NOMO-1 treated with DMSO at 0.1 percent for 48 hours (cell line): ENCODE results near the gene KCNJ5.

Experiments
- DNase-seq: peaks from one replicate; lab custom pipeline; 2025; ENCODE audit not compliant: unreplicated experiment; lab: John Stamatoyannopoulos, UW

Gene KCNJ5

DNA sequence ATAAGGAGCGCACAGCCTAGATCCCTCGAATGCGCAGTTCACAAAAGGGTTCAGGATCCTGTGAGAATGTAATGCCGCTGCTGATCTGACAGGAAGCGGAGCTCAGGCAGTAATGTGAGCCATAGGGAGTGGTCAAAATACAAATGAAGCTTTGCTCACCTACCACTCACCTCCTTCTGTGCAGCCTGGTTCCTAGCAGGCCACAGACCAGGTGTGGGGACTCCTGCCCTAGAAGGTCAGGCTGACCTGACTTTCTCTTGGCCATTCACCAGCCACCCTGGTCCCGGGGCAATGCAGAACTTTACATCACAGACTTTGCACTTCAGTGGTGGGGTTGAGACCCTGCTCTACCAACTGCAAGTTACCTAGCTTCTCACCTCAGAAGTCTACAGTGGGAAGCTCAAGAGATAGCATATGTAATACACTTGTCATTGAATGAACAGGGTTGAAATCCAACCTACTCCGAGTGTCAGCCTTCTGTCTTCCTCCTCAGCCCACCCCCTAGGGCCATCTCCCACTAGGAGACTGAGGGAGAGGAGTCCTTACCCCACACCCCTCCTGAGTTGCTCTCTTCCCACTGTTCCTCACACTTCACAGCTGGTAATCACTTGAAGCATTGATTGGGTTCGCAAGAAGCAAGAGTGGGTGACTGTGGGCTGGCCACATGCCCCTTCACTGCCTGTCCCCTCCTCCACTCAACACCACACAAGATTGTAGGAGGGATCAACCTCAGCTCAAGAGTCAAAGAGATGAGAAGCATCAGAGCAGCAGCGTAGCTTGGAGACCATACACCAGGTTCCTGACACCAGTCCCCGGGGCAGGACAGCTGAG is 22.1 kb upstream of the KCNJ5 start:
- DNase-seq = peak; percentile 45

DNA sequence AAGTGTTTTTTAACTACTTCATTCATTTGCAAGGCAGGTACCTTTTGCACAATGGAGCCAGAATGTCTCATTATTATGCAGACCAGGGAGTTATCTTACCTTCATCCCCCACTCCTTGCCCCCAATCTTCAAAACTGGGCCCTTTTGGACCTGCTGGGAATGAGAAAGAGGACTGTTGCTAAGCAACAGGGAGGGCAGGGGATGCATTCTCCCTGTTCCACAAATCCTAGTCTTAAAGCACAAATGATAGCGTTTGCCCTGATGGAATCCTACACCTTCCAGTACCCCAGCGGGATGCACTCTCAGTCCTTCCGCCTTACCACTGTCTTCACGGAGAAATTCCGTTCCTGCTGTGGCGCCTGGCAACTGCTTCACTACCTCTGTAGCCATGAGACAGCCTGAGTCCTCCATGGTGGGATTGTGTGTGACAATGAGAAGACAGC is 20.0 kb upstream of the KCNJ5 start:
- DNase-seq = no peak

DNA sequence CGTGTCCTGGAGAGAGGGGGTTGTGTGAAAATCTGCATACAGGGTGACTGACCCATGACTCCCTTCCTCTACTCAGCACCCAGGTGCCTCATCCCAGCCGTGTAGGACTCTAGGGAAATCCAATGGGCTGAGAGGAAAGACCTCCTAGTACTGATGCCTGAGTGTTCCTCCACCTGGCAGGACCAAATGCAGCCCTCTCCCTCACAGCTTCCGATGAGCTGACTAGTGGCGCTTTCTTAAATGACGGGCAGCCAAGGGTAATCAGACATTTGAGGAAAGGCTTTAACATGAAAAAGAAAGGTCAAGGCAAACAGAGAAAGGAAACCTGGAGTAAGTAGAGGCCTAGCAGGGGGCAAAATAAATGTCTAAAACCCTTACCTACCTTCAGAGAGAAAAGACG is 19.1 kb upstream of the KCNJ5 start:
- no peak for DNase-seq

DNA sequence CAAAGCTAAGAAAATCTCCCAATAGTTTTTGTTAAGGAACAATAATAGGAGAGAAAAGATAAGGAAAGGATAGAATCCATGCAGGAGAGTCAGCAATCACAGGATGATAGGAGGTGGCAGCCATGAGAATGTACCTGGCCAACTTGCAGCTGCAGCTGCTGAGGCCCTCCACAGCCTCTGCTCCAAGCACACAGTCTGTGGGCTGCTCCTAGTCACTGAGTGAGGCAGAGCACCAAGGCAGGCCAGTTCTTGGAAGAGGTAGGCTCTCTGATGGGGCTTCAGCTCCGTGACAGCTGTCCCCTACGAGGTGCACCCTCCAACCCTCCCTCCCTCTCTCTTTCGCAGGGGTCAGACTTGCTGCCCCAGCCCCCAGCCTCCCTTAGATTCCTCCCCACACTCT is 18.6 kb upstream of the KCNJ5 start:
- no peak for DNase-seq

DNA sequence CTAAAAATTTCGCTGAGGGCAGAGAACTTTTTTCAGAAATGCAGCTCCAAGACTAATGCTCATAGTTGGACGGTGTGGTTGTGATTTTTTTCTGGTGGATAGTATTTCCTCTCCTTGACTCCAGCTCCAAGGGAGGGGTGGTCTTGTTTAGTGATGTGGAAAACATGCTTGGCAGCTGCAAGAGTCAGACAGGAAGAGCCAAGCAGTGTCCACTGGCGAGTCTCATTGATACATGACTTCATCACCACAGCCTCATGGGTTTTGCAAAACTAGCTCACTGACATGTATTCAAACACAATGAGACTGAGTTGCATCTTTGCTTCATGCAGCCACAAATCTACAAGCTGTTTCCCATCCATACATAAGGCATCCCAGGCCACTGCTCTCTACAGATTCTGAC is 16.7 kb upstream of the KCNJ5 start:
- no peak for DNase-seq

GRCh38 chr11:128876133-128876650 is 15.0 kb upstream of the KCNJ5 start:
- DNase-seq = no peak

GRCh38 chr11:128877726-128878125 is 13.4 kb upstream of the KCNJ5 start:
- no peak for DNase-seq

GRCh38 chr11:128878455-128878854 is 12.7 kb upstream of the KCNJ5 start:
- DNase-seq = no peak

DNA sequence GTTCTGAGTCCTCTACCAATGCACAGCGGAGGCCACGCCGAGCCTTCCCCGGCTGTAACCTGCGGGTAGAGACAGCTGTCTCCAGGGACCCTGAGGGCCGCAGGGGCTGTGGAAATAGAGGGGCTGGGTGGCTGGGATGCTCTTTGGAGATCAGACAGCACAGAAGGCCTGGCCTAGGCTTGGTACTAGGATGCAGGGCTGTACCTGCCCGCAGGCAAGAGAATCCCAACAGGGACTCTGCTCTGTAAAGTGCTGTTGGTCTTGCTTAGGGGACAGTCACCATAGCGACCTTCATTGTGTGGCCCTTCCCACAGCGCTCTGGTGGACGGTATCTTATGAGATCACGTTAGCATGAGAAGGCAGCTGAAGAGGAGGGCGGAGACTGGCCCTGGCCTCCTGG is 11.3 kb upstream of the KCNJ5 start:
- no peak for DNase-seq

- DNase-seq = no peak
These were observed 9.9 kb upstream of the KCNJ5 start for GRCh38 chr11:128881221-128881620.

DNA sequence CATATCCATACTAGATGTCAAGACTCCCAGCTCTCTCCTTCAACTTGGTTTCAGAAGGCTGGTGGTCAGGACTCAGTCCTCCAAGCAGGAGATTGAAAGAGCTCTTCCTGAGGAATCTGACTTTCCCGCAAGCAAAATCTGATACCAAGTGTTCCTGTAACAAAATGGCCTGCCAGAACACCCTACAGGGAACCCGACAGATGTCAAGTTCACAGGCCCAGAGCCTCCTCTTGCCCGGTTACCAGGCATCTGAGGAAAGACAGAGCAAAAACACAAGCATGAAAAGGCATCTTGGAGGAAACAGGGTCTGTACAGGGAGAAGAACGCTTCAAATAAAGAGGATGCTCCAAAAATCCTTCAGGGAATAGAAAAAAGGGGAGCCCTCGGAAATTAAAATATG is 8.7 kb upstream of the KCNJ5 start:
- DNase-seq = no peak

DNA sequence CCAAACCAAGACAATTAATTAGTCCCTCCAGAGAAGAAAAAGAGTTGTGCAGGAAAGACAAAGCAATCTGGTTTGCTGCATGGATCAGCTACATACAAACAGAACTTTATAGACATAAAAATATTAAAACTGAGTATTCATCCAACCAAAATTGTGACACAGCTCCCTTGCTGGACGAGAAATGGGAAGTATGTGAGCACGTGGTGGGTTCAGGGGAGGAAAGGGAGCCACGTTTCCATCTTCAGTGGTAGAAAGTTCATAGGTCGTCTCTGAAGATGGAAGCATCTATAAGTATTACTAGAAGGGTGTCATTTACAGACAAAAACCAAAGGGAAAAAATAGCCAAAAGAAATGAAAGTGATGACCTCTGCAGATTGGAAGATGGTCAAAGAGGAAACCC is 7.1 kb upstream of the KCNJ5 start:
- DNase-seq = no peak

GRCh38 chr11:128884703-128885338 is 6.3 kb upstream of the KCNJ5 start:
- DNase-seq = peak; percentile 23

- DNase-seq = no peak
These were observed 4.6 kb upstream of the KCNJ5 start for GRCh38 chr11:128886406-128887124.

DNA sequence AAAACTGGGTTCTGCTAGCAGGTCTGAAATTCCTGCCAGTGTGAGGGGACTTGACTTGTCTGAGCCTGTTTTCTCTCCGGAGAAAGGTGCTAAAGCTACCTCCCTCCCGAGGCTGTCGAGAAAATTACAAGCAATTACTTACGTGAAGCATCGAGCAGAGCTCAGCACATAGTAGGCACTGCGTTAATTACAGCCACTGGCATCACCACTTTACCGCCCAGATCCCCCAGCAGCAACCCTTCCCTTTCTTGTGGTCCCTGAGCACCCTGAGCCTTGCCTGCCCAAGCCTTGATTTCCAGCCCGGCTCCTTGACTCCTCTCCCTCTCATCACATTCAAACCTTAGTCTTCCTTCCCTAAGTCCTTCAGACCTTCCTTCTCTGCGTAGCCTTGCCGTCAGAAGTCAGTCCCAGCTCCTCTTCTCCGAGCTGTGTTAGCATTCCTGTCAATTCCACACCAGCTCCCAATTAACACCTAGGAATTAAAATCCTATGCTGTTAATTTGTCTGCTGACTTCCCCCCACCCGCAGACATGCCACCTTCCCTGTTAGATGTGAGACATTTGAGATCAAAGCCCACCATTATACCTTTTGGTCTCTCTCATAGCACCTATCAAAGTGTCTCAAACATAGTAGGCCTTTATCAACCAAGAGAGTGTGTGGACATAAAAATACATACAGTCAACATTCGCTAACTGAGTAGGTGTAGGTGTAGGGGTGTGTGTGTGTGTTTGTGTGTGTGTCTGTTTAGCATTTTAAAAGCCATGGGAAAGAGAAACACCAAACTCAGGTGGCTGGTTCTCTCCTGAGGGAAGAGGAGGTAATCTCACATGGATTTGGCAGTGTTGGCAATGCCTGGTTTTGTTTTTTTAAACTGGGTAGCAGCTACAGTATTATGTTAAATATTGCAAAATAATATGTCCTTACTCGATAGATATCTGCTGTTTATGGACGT is 2.8 kb upstream of the KCNJ5 start:
- no peak for DNase-seq

DNA sequence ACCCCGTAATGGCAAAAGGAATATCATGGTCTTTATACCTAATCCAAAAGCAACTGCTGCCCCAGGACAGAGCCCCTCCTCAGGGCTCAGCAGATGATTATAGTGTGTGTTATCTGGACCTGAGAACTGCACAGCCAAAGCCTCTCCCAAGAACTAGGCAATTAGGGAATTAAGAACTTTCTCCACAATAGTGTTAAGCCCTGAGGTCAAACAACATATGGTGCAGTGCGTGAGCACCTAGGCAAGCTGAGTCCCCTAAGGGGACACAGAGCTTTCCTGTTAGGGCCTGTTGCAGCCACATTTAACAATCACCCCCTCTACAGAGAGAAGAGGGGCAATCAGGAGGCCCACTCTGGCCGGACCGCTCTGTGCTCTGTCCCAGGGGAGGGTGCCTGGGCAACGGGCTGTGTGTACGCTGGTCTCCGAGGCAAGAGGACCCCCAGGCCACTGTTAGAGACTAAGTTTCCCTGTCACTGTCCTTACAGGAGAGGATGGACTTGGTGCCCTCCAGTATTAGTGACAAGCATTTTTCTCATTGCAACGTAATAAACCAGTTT is 1.4 kb upstream of the KCNJ5 start:
- no peak for DNase-seq

DNA sequence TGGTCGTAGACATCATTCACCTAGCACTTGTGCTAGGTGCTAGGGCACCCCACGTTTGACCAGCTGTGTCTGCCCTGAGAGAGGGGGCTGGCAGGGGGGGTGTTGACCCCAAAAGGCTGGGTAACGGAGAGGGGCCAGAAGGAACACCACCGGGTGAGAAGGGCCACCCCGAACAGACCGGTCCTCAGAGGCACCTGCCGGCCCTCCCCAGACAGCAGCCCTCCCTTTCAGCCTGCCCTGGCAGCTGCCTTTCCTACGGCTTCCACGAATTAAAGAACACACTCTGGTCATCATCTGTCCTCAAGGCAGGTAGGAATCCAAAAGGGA is 977 bp upstream of the KCNJ5 start:
- no peak for DNase-seq

GRCh38 chr11:128891913-128892398 is 800 bp downstream of the KCNJ5 start:
- DNase-seq = no peak

DNA sequence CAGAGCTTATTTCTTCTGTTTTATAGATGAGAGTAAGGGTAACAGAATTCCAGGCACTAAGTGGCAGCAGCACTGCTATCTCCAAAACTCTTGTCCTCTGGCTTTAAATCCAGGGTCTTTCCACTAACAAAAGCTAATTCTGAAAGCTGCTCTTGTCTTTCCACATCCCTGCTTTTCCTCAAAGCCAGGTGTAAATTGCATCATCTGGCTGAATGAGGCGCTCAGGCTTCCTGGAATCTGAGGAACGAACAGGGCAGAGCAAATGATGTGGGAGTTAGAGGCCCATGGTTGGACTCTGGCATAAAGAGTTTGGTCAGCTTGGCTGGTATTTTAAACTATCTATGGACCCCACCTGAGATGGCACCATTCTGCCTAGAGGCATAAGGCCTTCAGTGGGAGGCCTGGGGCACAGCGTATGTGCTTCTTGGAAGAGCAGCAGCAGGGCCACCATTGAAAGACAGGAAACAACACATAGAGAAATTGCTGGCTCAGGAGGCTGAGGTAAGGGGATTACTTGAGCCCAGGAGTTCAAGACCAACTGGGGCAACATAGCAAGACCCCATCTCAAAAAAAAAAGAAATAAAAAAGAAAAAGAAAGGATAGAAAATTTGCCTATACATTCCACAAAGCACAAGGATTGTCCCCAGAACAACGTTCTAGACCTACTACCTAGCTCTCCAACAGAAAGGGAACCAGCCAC is 1.9 kb downstream of the KCNJ5 start:
- DNase-seq = no peak
